Measurements from ENCODE around the gene YAF2.

The YAF2 gene, protein sequence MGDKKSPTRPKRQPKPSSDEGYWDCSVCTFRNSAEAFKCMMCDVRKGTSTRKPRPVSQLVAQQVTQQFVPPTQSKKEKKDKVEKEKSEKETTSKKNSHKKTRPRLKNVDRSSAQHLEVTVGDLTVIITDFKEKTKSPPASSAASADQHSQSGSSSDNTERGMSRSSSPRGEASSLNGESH

DNA sequence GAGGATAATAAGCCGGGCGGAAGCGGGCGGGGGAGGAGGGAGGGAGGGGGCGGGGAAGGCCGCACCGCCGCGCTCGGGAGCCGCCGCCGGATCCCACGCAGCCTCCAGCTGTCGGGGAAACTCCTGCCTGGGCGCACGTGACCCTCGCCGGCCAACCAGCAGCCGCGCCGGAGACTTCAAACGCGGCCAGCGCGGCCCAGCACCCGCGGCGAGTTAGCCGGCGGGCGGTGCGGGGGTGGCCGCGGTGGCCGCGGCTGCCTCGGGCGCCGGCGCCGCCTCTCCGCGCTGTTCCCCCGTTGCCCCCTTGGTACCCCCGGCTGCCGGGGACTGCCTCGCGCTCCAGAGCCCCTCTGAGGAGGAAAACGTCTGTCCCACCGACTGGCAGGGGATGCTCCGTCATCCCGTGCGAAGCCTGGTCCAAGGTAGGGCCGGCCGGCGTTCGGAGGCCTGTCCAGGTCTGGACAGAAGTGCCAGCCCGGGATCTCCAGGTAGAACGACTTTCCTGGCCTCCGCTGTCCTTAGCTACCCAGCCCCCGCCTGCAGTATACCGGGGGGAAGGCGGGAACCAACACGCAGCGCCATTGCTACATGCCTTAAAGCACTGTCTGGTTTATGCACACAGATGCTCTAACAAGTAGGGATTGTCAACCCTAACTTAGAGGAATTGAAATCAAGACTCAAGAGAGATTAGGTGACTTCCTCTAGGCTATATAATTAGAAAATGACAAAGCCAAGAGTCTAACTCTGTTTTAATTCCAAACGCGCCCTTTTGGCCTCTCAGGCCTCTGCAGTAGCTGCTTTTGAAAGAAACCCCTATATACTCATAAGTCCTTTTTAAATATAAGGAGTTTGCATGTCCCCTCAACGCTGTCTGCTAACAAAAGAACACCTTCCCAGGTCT is at the start of gene YAF2:
YAF2 (minus strand) TSS at position 9 of the 901 bp plus-strand sequence. CDS start 68 bp downstream, outside the sequence.
- DNase-seq = peak; percentile 71 to 86

DNA sequence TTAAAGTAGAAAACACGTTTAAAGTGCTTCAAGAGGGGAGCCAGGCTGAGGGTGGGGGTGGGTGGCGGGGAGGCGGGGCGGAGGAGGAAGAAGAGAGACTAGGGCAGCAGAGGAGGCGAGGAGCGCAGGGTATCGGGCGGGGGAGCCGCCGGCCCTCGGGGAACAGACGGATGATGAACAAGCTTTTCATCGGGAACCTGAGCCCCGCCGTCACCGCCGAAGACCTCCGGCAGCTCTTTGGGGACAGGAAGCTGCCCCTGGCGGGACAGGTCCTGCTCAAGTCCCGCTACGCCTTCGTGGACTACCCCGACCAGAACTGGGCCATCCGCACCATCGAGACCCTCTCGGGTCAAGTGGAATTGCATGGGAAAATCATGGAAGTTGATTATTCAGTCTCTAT is 48.7 kb upstream of the YAF2 start:
- no peak for DNase-seq

DNA sequence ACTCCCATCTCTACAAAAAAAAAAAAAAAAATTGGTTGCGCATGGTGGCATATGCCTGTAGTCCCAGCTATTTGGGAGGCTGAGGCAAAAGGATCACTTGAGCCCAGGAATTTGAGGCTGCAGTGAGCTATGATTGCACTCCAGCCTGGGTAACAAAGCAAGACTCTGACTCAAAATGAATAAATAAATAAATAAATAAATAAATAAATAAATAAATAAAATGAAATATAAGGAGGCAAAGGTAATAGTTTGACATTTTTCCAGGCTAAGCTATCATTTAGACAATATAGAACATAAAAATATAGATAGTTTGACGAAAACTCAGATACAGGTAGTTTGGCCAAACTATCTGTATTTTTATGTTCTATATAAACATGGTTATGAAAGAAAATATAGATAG is 47.4 kb upstream of the YAF2 start:
- no peak for DNase-seq

DNA sequence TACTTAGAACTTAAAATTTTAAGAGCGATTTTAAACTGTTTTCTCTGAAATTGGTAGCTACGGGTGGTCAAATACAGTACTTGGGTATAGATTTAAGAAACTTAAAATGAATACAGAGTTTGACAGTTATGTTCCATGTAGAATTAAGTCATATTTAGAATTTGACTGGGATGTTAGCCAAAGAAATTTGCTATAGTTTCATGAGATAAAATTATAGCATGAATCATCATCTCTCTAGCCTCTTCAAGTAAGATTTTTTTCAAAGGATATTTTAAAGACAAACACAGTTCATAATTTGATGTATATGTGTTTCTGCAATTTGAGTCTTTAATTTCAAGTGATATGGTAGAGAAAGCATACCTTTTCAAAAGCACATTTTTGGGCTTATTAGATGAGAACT is 46.8 kb upstream of the YAF2 start:
- no peak for DNase-seq

DNA sequence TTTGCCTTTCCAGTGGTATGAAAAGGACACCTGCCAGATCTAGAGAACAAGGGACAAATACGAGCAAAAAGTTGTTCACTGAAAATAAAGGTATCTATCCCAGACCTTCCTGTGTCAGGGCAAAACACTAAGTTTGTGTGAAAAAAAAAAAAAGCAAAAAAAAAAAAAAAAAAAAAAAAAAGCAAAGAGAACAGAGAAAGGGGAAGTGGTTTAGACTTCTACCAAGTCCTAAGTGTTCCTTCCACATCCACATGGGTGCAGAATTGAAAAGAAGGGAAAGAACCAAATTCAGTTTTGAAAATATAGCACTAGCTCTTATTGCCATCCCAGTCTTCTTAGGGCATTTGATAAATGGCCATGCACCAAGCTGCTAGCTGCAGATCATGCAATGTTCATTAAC is 46.1 kb upstream of the YAF2 start:
- no peak for DNase-seq

DNA sequence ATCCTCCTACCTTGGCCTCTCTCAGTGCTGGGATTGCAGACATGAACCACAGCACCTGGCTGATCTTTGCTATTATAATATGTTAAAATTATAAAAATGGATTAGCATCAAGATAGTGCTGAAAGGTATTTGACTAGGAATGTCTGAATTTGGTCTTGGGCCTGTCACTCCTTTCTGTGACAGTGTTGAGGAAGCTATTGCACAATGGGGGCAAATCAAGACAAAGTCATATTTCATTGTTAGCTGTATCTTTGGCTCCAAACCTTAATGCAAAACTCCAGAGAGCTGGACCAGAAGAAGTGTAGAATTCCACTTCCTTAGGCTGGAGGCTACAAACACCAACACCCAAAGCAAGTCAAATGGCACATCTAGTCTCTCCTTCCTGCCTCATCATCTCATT is 45.7 kb upstream of the YAF2 start:
- no peak for DNase-seq

DNA sequence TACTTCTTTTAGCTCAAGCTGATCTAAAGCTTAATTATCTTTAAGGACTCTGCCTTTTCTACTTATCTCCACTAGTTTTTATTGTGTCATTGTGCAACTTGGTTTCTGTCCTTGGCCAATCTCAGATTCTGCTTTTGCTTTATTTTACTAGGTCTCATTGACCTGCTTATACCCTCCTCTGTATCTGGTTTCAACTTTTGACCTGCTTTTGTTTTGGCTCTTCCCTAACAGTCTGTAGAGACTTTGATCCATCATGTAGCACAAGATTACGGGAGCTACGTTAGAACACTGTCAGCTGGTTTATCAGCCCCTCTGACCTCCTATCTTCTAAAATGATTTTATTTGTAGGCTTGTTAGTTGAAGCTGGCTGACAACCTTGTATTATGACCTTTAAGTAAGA is 44.2 kb upstream of the YAF2 start:
- no peak for DNase-seq

DNA sequence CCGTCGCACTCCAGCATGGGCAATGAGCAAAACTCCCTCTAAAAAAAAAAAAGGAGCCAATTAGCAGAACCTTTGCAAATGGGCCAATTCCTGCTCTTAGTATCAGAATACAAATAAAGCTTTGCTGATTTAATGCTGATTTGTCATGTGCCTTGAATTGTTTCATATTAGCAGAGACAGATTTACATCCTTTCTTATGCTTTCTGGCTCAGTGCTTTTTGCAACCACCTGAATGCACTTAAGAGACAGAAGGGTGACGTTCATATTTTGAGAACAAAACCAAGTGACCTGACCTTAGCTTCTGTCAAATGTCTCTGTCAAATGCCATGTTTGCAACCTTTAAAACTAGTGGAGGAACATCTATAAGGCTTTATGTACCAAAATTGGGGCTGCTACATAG is 43.8 kb upstream of the YAF2 start:
- no peak for DNase-seq

DNA sequence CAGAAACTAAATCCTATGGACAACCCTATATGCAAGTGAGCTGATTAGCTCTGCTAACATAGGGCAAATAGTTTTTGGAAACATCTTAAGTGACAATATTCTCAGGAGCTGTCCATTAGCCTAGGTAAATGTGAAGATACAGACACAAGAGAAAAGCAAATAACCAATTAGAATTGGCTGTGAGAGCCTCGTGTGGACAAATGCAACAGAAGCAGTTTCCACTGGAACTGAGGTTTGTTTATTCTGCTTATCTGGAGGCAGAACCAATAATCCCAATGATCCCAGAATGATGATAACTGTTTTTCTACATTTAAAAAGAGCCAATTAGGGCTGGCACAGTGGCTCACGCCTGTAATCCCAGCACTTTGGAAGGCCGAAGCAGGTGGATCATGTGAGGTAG is 43.2 kb upstream of the YAF2 start:
- no peak for DNase-seq

DNA sequence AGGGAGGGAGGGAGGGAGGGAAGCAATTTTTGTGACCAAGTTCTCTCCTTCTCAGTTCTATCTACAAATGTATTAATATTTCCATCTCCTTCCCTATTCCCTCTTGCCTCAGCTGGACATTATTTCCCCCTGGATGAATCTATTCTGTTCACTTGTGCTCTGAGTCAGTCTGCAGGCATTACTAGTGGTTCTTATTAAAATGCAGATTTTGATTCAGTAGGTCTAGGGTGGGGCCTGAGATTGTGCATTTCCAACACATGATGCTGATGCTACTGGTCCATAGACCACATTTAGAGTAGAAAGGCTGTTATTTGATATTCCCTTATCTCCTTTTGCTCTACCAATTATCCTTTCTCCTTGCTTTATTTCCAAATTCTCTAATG is 40.1 kb upstream of the YAF2 start:
- DNase-seq = no peak

DNA sequence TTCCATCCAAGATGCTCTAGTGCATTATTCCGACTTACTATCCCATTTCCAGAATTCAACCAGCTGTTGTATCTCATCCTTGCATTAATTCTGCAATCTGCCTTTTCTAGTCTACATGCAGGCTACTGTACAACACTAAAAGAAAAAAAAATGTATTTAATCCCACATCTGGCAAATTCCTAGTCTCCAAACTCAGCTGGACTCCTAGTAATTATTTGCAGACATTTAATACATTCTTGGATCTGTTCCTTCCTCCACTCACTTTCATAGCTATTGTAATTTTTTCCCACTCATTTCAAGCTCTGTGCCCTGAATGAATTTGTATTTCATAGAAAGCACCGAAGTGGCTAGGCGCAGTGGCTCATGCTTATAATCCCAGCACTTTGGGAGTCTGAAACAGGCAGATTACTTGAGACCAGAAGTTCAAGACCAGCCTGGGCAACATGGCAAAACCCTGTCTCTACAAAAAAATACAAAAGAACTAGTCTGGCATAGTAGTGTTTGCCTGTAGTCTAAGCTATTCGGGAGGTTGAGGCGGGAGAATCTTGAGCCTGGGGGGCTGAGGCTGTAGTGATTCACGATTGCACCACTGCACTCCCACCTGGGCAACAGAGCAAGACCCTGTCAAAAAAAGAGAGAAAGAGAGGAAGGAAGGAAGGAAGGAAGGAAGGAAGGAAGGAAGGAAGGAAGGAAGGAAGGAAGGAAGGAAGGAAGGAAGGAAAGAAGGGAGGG is 39.5 kb upstream of the YAF2 start:
- no peak for DNase-seq

DNA sequence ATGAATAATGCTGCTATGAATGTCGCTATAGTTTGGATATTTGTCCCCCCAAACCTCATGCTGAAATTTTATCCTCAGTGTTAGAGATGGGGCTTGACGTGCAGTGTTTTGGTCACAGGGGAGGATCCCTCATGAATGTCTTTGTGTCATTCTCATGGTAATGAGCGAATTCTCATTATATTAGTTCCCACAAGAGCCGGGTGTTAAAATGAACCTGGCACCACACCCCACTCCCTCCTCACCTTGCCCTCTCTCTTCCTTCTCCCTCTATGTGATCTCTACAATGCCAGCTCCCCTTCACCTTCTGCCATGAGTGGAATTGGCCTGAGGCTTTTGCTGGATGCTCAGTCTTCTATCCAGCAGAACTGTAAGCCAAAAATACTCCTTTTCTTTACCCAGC is 37.5 kb upstream of the YAF2 start:
- no peak for DNase-seq

DNA sequence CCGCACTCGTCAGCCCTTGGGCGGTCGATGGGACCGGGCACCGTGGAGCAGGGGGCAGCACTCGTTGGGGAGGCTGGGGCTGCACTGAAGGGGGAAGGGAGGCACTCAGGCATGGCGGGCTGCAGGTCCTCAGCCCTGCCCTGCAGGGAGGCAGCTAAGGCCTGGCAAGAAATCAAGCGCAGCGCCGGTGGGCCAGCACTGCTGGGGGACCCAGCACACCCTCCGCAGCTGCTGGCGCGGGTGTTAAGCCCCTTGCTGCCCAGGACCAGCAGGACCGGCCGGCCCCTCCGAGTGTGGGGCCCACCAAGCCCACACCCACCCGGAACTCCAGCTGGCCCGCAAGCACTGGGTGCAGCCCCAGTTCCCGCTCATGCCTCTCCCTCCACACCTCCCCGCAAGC is 35.7 kb upstream of the YAF2 start:
- DNase-seq = no peak

DNA sequence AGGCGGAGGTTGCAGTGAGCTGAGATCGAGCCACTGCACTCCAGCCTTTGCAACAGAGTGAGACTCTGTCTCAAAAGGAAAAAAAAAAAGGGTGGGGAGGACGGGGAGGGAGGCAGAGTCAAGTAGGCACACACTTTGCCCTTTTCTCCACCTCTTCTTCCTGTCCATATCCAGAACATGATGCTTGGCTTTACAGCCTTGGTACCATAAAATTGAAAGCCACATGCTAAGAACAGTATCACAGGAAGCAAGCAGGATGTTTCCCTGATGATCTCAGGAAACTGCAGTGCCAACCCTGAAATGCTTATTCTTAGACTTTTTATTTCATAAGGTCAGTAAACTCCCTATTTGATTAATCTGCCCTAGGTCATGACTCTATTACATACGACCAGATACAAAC is 32.5 kb upstream of the YAF2 start:
- no peak for DNase-seq

DNA sequence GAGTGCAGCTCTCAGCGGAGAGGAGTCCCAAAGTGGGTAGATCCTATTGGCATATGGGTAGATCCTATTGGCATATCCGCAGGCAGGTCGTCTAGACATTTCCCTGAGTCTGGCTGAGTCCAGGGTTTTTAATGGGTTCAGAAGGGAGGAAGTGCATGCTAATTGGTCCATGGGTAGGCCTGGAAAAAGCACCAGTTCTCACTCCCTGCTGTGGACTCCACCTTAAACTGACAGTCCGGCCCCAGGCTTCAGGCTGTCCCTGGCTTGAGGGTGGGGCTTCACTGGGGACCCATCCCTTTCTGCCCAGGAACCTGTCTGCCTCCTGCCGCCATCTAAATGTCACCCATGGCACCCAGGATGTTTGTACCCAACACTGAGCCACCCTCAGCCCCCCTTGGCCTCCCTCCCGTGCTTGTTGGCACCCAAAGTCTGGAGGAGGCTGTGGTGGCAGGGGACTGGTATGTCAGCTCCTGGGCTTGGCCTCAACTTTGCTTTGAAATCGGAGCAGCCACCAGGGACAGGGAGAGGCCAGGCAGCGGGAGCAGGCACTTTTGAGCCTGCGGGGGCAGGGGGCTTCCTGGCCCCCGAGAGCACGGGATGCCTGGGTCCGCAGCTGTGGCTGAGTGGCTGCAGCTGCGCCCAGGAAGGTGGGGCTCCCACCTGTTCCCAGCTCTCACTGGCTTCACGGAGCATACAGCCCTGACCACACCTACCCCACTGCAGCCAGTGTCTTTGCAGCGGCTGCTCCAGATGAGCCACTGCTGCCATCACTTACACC is 29.6 kb upstream of the YAF2 start:
- no peak for DNase-seq

DNA sequence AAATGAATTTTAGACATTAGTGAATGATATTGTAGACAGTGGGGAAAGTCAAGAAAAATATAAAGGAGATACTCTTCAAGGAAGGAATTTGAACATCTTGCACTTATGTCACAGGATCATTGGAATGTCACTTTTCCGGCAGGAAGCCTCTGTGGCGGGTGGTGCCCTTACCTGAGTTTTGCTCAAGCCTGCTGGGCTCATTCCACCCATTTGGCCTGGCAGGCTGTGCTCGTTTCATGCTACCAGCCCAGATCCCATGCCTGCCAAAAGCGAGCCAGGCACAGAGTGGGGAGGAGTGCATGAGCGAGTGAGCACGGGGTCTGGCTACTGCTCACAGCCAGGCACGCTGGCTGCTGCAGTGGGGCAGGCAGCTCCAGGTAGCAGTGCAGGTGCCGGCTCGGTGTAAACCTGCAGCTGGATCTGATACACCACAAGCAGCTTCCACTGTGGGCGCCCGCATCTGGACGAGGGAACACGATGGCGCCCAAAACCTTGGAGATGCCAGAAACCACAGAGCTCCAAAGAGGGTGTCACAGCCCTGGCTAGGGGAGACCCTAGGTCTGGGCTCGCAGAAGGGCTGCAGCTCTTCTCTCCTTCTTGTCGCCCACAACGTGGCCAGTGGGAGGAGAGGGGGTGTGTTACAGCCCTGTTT is 28.7 kb upstream of the YAF2 start:
- DNase-seq = no peak

DNA sequence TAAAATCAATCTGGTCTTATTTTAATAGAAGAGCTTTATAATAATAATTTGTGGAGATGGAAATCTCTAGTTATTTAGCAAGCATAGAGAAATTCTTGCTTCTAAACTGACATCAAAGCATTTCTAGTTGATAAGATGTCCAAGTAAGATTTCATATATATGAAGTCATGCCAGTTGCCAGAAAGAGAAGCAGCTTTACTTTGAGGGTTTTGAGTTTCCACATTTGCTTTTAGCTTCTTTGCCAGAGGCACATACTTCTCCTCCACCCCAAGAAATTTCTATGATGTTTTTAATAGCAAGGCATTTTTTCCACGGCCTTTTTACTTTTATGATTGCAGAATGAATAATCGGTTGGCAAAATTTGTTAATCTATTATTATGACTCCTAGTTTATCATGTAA is 24.2 kb upstream of the YAF2 start:
- no peak for DNase-seq

DNA sequence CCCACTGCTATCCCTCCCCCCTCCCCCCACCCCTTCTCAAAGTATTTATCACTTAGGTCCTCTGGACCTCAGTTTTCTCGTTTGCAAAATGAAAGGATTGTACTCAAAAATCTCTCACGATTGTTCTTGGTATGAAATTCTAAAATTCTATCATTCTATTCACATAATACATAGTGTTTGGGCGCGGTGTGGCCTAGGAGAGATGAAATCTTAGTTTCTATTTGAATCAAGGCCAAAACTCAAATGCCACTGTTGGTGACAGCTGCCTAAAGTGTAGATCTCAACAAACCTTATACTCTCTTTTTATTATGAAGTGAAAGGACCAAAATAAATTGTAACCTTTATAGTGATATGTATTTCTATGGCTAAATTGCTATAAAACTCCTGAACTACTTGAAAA is 23.7 kb upstream of the YAF2 start:
- no peak for DNase-seq

DNA sequence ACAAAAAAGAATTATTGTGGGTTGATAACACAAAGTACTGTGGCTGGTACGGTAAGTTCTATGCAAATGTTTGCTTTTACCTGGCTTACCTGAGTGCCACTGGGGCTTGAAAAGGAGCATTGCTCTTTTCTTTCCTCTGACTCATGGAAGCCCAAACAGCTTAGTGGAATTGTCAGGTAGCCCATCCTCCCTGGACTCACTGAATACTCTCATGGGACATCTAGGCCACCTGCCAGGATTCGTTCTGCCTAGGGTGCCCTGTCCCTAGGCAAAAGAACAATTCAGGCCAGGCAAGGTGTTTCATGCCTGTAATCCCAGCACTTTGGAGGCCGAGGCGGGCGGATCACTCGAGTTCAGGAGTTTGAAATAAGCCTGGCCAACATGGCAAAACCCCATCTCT is 22.5 kb upstream of the YAF2 start:
- DNase-seq = no peak

DNA sequence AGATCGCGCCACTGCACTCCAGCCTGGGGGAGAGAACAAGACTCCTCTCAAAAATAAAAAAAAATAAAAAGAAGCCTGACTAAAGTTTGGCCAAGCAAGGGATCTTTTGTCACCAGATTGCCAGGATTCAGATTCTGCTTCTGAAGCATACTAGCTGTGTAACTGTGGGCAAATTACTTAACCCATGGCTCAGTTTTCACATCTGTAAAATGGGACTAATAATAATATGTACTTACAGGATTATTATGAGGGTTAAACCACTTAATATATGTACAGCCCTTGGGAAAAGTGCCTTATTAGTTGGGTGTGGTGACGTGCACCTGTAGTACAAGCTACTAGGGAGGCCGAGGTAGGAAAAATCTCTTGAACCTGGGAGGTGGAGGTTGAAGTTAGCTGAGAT is 21.7 kb upstream of the YAF2 start:
- DNase-seq = no peak

DNA sequence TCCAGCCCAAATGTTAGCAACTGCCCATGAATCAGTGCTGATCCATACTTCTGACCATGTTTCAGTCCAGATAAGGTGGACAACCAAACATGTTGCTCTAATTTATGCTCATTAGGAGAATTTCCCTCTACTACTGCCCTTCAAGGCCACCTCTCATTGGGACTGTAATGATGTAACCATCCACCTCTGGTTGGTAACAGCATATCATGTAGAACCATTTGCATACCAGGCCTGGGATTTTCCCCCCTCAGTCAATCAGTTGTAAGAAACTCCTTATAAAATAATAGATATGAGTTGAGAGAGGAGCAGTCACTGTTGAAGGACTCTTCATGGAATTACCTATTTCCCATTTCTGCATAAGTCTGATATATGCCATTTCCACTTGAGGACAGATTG is 17.8 kb upstream of the YAF2 start:
- DNase-seq = no peak

DNA sequence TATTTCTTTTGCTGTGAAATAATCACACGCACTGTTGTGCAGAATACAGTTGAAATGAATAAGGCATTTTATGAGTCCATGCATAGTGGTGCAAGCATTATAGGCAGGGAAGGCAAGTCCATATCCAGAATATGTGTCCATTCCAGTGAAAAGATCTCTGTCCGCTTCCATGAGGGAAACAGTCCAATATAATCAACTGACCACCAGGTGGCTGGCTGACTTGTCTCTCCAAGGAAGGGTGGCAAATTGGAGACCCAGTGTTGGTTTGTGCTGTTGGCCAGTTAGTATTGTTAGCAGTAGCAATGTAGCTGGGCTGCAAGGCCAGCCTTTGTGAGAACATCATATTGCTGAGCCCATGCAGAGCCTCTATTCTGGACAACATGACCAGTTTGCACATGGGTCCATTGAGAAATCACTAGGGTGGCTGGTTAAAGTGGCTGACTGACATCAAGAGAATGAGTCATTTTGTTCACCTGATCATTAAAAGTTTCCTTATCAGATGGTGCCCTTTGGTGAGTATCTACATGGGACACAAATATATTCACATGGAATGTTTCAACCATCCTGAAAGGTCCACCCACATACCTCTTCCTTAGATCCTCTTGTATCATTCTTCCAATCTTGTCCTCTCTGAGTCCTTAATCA is 17.3 kb upstream of the YAF2 start:
- no peak for DNase-seq
